Trophoblast cell (in vitro differentiated cells and primary cell): ENCODE measurements around the gene L3MBTL3.
"Not testable (repeated sequence)": the region's sequence is repeated elsewhere in the genome, so short reads cannot be mapped to it uniquely, and the experiment has no call there.

ENCODE experiments used
- DNase-seq, 2 donors: peaks; one replicate each; pipeline ENCODE4 v3.0.0-alpha.2; 2016
- H2AFZ ChIP-seq: 2 replicates; pipeline ENCODE4 v1.6.1; 2013; ENCODE audit warnings: low read length, moderate library complexity, mild to moderate bottlenecking; ENCODE audit not compliant: insufficient read depth, poor library complexity
- H2AK5ac ChIP-seq: 2 replicates; pipeline ENCODE4 v1.6.1; 2013; ENCODE audit warnings: mild to moderate bottlenecking, low read length
- H2BK120ac ChIP-seq: 2 replicates; pipeline ENCODE4 v1.6.1; 2013; ENCODE audit warnings: low read length, mild to moderate bottlenecking, moderate library complexity; ENCODE audit not compliant: insufficient read depth, poor library complexity
- H2BK12ac ChIP-seq: 2 replicates; pipeline ENCODE4 v1.6.1; 2013; ENCODE audit warnings: mild to moderate bottlenecking, low read length, moderate library complexity
- H2BK5ac ChIP-seq: 2 replicates; pipeline ENCODE4 v1.6.1; 2013; ENCODE audit warnings: low read length, low read depth, moderate library complexity, mild to moderate bottlenecking; ENCODE audit not compliant: poor library complexity
- H3K14ac ChIP-seq: 2 replicates; pipeline ENCODE4 v1.6.1; 2013; ENCODE audit warnings: mild to moderate bottlenecking, low read length
- H3K18ac ChIP-seq: 2 replicates; pipeline ENCODE4 v1.6.1; 2013; ENCODE audit warnings: mild to moderate bottlenecking, low read length
- H3K23ac ChIP-seq: 2 replicates; pipeline ENCODE4 v1.6.1; 2013; ENCODE audit warnings: low read length
- H3K27ac ChIP-seq: 2 replicates; pipeline ENCODE4 v1.5.1; 2013; ENCODE audit warnings: low read depth, mild to moderate bottlenecking, inconsistent platforms, low read length, moderate library complexity
- H3K27me3 ChIP-seq: 2 replicates; pipeline ENCODE4 v1.6.1; 2013; ENCODE audit warnings: inconsistent platforms, mild to moderate bottlenecking, low read length, moderate library complexity; ENCODE audit not compliant: insufficient read depth
- H3K36me3 ChIP-seq, 2 experiments: 1 replicate in 1 of 2; 2 replicates in 1 of 2; pipeline ENCODE4 v1.6.1; 2013; ENCODE audit warnings: low read length in 2 of 2, mild to moderate bottlenecking in 2 of 2, moderate library complexity in 1 of 2; ENCODE audit not compliant: insufficient read depth in 2 of 2, control insufficient read depth in 1 of 2
- H3K4ac ChIP-seq: 2 replicates; pipeline ENCODE4 v1.6.1; 2013; ENCODE audit warnings: low read depth, mild to moderate bottlenecking, low read length, moderate library complexity
- H3K4me1 ChIP-seq, 2 experiments: 1 replicate in 1 of 2; 2 replicates in 1 of 2; pipeline ENCODE4 v1.6.1; 2013; ENCODE audit warnings: low read length in 2 of 2, mild to moderate bottlenecking in 2 of 2, moderate library complexity in 1 of 2; ENCODE audit not compliant: insufficient read depth in 2 of 2, control insufficient read depth in 1 of 2
- H3K4me2 ChIP-seq: 2 replicates; pipeline ENCODE4 v1.6.1; 2013; ENCODE audit warnings: inconsistent platforms, mild to moderate bottlenecking, low read length, moderate library complexity
- H3K4me3 ChIP-seq: 2 replicates; pipeline ENCODE4 v1.5.1; 2013; ENCODE audit warnings: mild to moderate bottlenecking, low read depth, low read length, inconsistent platforms
- H3K79me1 ChIP-seq: one replicate; pipeline ENCODE4 v1.6.1; 2013; ENCODE audit warnings: low read length
- H3K79me2 ChIP-seq: 2 replicates; pipeline ENCODE4 v1.6.1; 2013; ENCODE audit warnings: low read length, mild to moderate bottlenecking; ENCODE audit not compliant: control insufficient read depth, insufficient read depth, poor library complexity
- H3K9ac ChIP-seq: 2 replicates; pipeline ENCODE4 v1.6.1; 2013; ENCODE audit warnings: mild to moderate bottlenecking, low read length
- H3K9me3 ChIP-seq: 2 replicates; pipeline ENCODE4 v1.6.1; 2013; ENCODE audit warnings: low read depth, mild to moderate bottlenecking, control low read depth, inconsistent platforms, low read length; ENCODE audit not compliant: insufficient read depth
- H4K12ac ChIP-seq: 2 replicates; pipeline ENCODE4 v1.6.1; 2013; ENCODE audit warnings: low read depth, mild to moderate bottlenecking, low read length, moderate library complexity
- H4K8ac ChIP-seq: 2 replicates; pipeline ENCODE4 v1.6.1; 2013; ENCODE audit warnings: low read depth, mild to moderate bottlenecking, low read length, moderate library complexity
- H4K91ac ChIP-seq: one replicate; pipeline ENCODE4 v1.6.1; 2013; ENCODE audit warnings: low read depth, mild to moderate bottlenecking, low read length, moderate library complexity
- WGBS: extraction: QIAGEN DNeasy Blood & Tissue Kit; methylation state at CpG from one replicate; pipeline ENCODE4 v1.1.7; 2013; ENCODE audit warnings: missing lambda C conversion rate; ENCODE audit not compliant: insufficient read length, insufficient coverage; ENCODE audit errors: extremely low coverage; 5-methylcytosine and 5-hydroxymethylcytosine counted together

Gene L3MBTL3

GRCh38 chr6:130147111-130147510 lies 128.7 kb downstream of the L3MBTL3 start:
- no peaks in the 10 kb centered on the region for H3K27me3 ChIP-seq
- H3K18ac ChIP-seq = no peak overlapping the region
- H4K91ac ChIP-seq = no peak overlapping the region
- no peak for DNase-seq
- no peaks in the 10 kb centered on the region for H3K9me3 ChIP-seq
- no peak overlapping the region for H2AFZ ChIP-seq
- H3K4me2 ChIP-seq = no peak overlapping the region
- no peaks in the 10 kb centered on the region for H3K79me2 ChIP-seq
- H3K9ac ChIP-seq = no peak overlapping the region
- no peaks in the 10 kb centered on the region for H3K79me1 ChIP-seq
- no peak overlapping the region for H2BK12ac ChIP-seq
- H3K4me3 ChIP-seq = no peak overlapping the region
- no peak overlapping the region for H4K12ac ChIP-seq
- H3K4ac ChIP-seq = no peak overlapping the region
- H2BK5ac ChIP-seq = no peak overlapping the region
- no peak overlapping the region for H4K8ac ChIP-seq
- no CpG with 5 or more reads among the region's 3 CpGs for WGBS
- no peak overlapping the region for H3K23ac ChIP-seq
- no peak overlapping the region for H2BK120ac ChIP-seq
- H2AK5ac ChIP-seq = no peak overlapping the region
- no peak overlapping the region for H3K27ac ChIP-seq
- H3K14ac ChIP-seq = no peak overlapping the region
- no peaks in the 10 kb centered on the region for H3K36me3 ChIP-seq
- H3K4me1 ChIP-seq = no peaks in the 10 kb centered on the region

GRCh38 chr6:130148181-130148580 lies 129.8 kb downstream of the L3MBTL3 start:
- Histone ChIP-seq H3K14ac (no peak overlapping the region), H2BK5ac (no peak overlapping the region), H4K8ac (no peak overlapping the region), H3K79me1 (no peaks in the 10 kb centered on the region), H4K12ac (no peak overlapping the region), H3K18ac (no peak overlapping the region), H3K23ac (no peak overlapping the region), H2BK120ac (no peak overlapping the region), H3K9me3 (no peaks in the 10 kb centered on the region), H2AFZ (no peak overlapping the region), H2BK12ac (no peak overlapping the region), H3K27me3 (no peaks in the 10 kb centered on the region), H3K4me3 (no peak overlapping the region), H3K79me2 (no peaks in the 10 kb centered on the region), H4K91ac (no peak overlapping the region), H3K27ac (no peak overlapping the region), H2AK5ac (no peak overlapping the region), H3K9ac (no peak overlapping the region), H3K4ac (no peak overlapping the region), H3K4me1 (no peaks in the 10 kb centered on the region), H3K36me3 (no peaks in the 10 kb centered on the region), H3K4me2 (no peak overlapping the region)
- DNase-seq = peak in 1 of 2 donors; percentile 31
- 100% methylated on average over 1 of the region's 7 CpGs for WGBS

- H3K4me2 ChIP-seq, H3K9me3 ChIP-seq, H3K14ac ChIP-seq, H4K8ac ChIP-seq, H3K9ac ChIP-seq, H3K4me3 ChIP-seq, H3K4ac ChIP-seq, H3K79me1 ChIP-seq, H2AFZ ChIP-seq, H3K27me3 ChIP-seq, H4K12ac ChIP-seq, H3K36me3 ChIP-seq, H3K23ac ChIP-seq, H2BK5ac ChIP-seq, H3K79me2 ChIP-seq, H3K18ac ChIP-seq, H2BK120ac ChIP-seq, H2AK5ac ChIP-seq, H4K91ac ChIP-seq, H3K27ac ChIP-seq, DNase-seq, H3K4me1 ChIP-seq, H2BK12ac ChIP-seq: not testable (repeated sequence)
- WGBS = no CpG with 5 or more reads among the region's 2 CpGs
These were observed 130.6 kb downstream of the L3MBTL3 start for GRCh38 chr6:130149016-130149415.

GRCh38 chr6:130150906-130151305 lies 132.5 kb downstream of the L3MBTL3 start:
- H3K4me2 ChIP-seq = no peak overlapping the region
- no peaks in the 10 kb centered on the region for H3K36me3 ChIP-seq
- H2BK12ac ChIP-seq = no peak overlapping the region
- H3K23ac ChIP-seq = no peak overlapping the region
- H3K27ac ChIP-seq = no peak overlapping the region
- H3K14ac ChIP-seq = no peak overlapping the region
- H3K9ac ChIP-seq = no peak overlapping the region
- no peaks in the 10 kb centered on the region for H3K9me3 ChIP-seq
- no peaks in the 10 kb centered on the region for H3K27me3 ChIP-seq
- H2BK120ac ChIP-seq = no peak overlapping the region
- no peak for DNase-seq
- no CpG with 5 or more reads among the region's 8 CpGs for WGBS
- no peak overlapping the region for H4K8ac ChIP-seq
- no peaks in the 10 kb centered on the region for H3K4me1 ChIP-seq
- H4K12ac ChIP-seq = no peak overlapping the region
- H3K4me3 ChIP-seq = no peak overlapping the region
- H3K79me1 ChIP-seq = no peaks in the 10 kb centered on the region
- no peak overlapping the region for H2AK5ac ChIP-seq
- H3K79me2 ChIP-seq = no peaks in the 10 kb centered on the region
- no peak overlapping the region for H2BK5ac ChIP-seq
- H2AFZ ChIP-seq = no peak overlapping the region
- H4K91ac ChIP-seq = no peak overlapping the region
- no peak overlapping the region for H3K4ac ChIP-seq
- no peak overlapping the region for H3K18ac ChIP-seq
